Globus pallidus (tissue), 1 donor: ENCODE measurements around the gene CLEC2D.
A peak's percentile ranks its signal among the peaks of the same experiment; 100 is the strongest.
"Not testable (repeated sequence)": the region's sequence is repeated elsewhere in the genome, so short reads cannot be mapped to it uniquely, and the experiment has no call there.

ENCODE experiments used
- DNase-seq: peaks from one replicate; pipeline ENCODE4 v3.0.0-alpha.2; 2015; ENCODE audit warnings: low spot score

CLEC2D gene

DNA sequence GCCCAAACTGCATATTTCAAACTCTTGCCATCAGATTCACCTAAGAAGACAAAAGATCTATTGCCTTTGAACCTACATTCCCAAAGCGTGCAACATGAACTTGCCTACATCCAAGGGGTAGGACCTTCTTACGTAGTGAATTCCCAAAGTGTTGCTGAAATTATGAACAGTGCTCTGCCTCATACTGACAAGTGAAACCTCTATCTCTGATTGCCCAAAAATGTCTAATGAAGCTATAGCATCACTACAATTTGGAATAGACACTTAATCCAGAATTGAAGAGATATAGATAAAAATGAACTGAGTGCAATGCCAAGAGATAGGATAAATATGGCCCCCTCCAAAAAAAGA, 31.1 kb downstream of the CLEC2D start:
- no peak for DNase-seq

DNA sequence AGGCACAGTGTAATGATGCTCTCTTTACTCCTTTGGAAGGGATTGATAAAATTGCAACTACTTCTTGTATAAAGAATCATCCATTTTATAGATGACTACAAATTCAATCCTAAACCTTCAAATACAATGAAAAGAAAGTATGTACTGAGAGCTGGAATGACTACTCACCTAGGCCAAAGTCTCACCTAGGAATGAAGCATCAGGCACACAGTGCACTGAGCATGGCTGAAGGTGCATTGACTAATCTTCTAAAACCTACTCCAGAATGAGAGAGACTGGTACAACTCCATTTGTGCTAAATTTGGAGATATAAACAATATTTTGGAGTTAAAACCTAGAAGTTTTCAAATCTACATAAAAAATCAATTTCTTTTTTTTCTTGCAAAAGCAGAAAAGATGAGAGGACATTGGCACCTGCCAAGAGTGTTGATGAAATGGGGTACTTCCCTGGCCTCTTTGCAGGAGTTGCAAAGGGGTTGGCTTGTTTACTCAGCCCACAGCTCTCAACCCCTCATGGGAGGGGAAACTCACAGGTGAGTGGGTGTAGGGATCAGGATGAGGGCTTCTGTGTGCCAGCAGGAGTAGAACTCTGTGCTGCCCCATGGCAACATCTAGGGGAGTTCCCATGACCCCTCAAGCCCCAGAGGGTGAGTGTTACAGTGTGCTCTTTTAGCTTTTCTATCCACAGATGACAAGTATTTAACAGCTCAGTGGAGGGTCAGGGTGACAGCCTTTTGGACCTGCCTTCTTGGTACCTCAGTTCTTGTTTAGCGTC, 32.1 kb downstream of the CLEC2D start:
- DNase-seq = no peak

DNA sequence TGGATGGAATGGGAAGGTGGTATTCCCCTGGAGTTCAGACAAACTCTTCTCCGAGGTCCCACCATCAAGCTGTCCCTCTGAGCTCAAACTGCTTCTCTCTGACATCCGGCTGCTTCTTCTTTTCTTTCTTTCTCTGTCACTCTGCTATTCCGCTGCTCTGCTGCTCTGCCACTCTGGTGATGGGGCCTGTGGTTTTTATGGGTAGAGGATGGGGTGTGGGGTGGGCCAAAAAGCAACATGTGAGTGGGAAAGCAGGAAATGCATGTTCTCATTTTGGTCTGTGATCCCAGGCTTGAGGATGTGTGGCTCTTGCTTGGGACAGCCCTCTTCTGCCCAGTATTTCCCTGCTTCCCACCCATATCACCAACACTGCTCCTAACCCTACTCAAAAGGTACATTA, 32.7 kb downstream of the CLEC2D start:
- DNase-seq = no peak

DNA sequence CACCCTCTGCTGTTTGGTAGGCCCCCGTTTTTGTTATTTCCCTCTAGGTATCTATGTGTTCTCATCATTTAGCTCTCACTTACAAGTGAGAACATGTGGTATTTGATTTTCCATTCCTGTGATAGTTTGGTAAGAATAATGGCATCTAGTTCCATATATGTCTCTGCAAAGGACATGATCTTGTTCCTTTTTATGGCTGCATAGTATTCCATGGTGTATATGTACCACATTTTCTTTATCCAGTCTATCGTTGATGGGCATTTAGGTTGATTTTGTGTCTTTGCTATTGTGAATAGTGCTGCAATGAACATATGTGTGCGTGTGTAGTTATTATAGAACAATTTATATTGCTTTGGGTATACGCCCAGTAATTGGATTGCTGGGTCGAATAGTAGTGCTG, 35.0 kb downstream of the CLEC2D start:
- DNase-seq = not testable (repeated sequence)

DNA sequence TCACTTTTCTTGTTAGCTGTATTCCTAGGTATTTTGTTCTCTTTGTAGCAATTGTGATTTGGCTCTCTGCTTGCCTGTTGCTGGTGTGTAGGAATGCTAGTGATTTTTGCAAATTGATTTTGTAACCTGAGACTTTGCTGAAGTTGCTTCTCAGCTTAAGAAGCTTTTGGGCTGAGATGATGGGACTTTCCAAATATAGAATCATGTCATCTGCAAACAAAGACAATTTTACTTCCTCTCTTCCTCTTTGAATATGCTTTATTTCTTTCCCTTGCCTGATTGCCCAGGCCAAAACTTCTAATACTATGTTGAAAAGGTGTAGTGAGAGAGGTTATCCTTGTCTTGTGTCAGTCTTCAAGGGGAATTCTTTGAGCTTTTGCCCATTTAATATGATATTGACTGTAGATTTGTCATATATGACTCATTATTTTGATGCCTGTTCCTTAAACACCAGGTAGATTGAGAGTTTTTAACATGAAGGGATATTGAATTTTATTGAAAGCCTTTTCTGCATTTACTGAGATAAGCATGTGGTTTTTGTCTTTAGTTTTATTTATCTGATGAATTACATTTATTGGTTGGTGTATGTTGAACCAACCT, 36.7 kb downstream of the CLEC2D start:
- no peak for DNase-seq

DNA sequence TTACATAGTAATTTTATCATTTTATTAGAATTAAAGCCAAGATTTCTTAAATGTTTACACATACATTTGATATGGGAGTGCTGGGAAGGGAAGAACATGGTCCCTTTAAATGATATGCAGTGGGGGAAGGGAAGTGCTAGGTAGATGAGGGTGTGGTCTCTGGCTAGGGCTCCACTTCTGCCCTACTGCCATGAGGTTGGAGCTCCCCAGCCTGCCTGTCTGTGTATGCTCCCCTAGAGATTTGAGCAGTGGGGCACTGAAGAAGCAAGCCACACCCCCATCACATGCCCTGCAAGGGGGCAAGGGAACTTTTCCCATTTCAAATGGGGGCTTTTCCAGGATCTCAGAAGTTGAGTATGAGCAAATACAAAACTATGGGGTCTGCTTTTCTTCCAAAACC, 37.8 kb downstream of the CLEC2D start:
- DNase-seq = no peak

DNA sequence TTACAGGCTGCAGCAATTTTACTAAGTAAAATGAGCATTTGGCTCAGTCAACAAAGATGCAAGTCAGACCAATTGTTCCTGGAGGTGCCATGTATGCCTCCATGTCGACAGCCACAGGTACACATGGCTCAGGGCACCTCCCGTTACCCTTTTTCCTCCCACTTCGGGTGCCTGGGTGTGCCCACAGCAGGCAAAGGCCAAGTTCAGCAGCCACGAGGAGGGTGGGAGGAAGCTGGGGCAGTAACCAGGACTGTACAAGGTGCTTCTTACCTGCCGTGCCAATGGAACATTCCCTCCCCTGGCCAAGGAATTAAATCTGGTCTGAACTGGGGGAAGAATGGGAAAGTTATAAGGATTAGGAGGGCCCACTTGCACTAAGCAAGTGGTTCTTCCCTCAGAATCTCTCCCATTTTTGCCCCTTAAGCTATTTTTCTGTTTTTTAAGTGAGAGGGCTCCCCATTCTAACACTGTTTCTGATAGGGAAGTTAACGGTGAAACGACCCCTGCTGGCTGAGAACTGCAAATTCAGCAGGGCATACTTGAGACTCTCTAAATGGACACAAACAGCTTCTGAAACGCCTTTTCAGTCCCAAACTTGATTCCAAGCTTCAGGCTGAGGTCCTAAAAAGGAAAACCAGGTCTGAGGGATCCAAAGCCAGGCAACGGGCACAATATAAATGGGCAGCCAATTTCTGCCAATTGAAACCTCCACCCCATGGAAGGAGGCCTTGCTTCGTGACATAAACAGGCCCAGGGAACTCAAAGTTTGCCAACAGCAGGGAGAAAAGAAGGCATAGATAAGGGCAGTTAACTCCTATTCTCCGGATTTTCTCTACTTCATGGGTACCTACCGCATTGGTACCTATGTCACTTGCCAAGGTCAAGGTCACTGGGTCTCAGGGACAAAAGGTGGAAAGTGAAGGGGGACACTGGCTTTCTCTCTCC, 38.6 kb downstream of the CLEC2D start:
- DNase-seq = peak; percentile 16

DNA sequence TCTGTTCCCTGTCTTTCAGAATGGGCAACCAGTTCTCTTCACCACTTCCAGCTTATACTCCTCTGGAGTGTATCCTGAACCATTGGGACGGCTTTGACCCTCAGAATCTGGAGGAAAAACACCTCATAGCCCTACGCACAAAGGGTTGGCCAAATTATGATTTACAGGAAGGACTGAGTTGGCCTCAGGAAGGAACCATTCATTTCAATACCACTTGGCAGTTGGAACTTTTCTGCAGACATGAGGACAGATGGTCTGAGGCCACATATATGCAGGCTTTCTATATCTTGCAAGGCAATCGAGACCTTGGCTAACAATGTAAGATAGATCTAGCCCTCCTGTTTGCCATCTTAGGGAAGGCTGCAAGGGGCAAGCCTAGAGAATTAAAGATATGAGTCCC, 39.3 kb downstream of the CLEC2D start:
- no peak for DNase-seq

DNA sequence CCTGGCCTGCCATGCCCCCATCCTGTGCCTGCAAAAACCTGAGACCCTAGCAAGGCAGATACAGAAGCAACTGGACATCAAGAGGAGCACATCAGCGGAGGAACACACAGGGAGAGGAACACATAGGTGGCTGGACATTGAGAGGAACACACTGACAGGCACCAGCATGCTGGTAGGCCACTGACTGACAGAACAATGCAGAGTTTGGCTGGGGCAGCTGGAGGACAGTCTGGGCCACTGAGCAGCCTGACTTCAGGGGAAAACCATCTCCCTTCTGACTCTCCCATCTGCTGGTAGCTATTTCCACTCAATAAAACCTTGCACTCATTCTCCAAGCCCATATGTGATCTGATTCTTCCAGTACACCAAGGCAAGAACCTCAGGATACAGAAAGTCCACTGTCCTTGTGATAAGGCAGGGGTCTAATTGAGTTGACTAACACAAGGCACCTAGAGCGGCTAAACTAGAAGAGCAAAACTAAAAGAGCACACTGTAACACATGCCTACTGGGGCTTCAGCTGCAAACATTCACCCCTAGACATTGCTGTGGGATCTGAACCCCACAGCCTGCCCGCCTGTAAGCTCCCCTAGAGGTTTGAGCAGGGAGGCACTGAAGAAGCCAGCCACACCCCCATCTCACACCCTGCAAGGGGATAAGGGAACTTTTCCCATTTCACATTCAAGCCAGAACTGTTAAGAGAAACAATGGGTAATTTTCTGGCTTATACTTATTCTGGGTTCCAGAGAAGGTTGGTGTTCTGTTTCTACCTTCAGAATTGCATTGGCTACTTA, 41.3 kb downstream of the CLEC2D start:
- no peak for DNase-seq

DNA sequence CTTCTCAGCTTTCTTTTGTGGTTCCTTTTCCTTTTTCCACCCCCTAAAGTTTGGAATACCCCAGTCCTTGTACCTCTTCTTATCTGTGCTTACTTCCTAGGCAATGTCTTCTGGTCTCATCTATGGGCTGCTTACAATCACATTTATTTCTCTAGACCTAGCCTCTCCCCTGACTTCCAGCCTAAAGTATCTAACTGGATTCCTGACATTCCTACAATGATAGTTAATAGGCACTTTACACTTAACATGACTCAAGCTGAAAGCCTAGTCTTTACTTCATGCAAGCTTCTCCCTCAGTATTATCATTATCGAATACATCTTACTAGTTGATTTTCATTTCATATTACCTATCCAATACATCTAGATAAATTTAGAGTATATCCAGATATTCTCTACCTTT, 42.2 kb downstream of the CLEC2D start:
- DNase-seq = no peak

DNA sequence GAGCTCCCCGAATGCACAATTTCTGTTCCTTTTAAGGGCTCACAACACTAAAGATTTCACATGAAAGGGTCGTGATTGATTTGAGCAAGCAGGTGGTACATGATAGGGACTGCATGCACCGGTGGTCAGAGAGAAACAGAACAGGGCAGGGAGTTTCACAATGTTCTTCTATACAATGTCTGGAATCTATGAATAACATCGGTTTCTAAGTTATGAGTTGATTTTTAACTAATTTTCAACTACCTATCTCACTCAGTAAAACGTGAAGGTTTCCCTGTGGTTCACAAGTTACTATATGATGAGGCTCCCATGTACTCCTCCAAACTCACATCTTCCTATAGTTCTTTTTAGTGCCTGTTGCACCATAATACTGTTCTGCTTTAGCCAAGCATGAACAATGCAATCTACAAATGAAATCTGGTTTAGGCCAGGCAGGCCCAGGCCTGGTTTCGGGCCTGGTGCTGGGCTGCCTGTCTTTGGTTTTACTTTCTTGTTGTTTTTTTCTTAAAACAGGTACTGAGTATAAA, 43.6 kb downstream of the CLEC2D start:
- DNase-seq = not testable (repeated sequence)

DNA sequence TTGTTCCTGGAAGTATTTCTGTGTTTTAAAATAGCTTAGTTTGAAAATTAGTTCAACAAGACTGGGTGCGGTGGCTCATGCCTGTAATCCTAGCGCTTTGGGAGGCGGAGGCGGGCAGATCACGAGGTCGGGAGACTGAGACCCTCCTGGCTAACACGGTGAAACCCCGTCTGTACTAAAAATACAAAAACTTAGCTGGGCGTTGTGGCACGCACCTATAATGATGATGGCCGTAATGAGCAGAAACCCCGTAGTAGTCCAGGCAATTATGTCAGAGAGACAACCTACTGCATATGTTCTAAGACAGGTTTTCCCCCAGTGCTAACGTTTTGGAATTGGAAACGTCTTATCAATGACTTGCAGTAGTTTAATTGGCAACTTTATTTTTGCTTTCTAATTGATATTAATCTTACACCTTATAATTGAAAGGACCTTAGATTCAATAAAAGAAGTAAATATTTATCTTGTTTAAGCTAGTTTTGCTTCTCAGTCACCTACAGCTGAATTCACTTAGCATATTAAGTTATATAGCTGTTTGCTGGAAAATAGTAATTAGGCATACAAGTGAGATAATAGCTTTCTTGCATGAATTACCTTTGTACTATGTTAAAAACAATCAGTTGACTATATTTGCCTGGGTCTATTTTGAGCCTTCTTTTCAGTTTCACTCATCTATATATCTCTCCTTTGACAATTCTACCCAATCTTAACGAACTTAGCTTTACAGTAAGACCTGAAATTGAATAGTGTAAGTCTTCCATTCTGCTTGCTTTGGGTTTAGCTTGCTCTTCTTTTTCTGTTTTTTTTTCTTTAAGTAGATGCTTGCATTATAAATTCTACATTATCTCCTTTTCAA, 47.8 kb downstream of the CLEC2D start:
- no peak for DNase-seq

DNA sequence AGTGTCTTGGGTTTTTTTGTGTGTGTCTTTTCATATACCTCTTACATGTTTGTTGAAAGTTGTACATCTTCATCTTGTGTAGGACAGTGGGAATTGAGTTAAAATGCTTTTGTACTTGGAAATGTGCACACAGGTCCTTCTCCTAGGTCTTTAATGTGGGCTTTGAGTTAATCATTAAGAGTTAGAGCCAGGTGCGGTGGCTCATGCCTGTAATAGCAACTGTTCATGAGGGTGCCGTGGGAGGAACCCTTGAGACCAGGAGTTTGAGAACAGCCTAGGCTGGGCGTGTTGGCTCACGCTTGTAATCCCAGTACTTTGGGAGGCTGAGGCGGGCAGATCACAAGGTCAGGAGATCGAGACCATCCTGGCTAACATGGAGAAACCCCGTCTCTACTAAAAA, 49.5 kb downstream of the CLEC2D start:
- no peak for DNase-seq

DNA sequence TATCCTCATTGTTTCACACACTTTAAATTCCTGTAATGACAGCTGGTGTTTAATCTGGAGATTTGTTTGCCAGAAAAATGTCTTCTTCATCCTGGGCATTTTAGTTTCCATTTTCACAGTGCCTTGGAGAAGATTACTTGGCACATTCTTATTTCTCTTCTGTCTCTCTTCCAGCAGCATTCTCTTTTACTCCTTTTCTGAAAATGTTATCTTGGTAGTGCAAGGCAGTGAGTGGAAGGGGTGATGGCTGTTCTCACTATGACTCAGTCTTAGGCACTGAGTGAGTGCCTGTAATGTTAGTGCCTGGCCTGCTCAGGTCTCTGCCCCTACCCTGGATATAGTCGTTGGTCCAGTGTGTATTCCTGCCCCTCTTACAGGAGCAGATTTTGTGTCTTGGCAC, 50.3 kb downstream of the CLEC2D start:
- no peak for DNase-seq

DNA sequence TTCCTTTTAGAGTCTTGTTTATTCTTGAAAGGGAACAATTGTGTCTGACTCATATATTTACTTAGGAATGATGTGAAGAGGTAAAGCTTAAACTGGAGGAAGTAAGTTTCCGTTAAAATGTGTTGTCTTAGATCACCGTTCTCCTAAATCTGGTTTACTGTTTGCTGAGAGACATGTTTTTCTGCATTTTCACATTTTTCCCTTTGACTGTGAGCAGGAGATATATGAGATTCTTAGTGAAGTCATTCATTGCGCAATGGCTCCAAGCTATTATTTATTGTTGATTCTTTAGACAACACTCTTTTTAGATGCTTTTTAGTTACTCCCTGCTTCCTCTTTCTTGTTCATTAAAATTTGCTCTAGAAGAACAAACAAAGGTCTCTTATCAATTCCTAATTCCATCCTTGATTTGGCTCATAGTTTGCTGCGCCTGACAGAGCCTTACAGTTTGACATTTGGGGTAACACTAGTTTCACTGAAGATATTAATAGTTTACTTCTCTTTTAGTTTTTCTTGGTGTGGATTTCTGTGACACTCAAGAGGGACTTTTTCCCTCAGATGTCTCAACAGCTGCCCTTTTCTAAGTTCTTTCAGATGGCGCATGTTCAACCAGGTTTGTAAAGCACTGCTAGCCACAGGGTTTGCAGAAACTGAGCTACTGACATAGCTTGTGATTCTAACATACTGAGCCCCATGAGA, 52.0 kb downstream of the CLEC2D start:
- peak; percentile 23 for DNase-seq

DNA sequence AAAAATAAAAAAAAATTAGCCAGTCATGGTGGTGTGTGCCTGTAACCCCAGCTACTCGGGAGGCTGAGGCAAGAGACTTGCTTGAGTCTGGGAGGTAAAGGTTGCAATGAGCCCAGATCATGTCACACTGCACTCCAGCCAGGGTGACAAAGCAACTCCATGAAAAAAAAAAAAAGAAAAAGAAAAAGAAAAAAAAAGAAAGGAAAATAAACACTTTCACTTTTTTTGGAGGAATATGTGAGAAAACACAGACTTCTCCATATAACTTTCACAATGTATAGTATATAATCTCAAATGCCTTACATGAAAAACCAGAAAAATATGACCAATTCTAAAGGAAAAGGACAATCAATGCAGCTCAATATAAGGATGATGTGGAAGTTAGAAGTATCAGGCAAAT, 54.5 kb downstream of the CLEC2D start:
- no peak for DNase-seq

DNA sequence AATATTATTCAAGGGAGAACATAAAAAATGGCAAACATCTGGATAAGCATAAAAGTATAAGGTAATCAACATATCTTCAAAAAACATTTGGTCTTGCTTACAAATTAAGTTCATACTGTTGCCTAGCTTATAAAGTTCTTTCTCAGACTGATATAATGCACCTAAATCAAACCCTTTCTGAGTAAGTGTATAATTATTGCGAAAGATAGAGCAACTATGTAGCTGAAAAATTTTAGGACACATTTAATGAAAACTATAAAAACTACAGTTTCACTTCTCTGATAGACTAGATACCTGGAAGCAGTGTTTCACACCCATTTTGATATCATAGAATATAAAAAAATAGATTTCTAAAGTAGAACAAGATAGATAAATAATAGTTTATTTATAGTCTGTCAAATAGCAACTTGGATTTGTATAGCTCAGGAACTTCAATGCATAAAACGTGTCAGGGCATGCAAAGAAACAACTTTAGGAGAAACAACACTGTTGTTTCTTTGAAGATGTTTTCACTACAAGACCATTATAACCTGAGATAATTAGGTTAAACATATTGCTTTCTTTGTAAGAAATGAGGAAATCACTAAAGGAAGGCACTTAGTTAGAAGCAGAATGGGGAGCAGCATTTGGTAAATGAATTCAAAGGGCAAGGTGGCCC, 55.8 kb downstream of the CLEC2D start:
- no peak for DNase-seq

DNA sequence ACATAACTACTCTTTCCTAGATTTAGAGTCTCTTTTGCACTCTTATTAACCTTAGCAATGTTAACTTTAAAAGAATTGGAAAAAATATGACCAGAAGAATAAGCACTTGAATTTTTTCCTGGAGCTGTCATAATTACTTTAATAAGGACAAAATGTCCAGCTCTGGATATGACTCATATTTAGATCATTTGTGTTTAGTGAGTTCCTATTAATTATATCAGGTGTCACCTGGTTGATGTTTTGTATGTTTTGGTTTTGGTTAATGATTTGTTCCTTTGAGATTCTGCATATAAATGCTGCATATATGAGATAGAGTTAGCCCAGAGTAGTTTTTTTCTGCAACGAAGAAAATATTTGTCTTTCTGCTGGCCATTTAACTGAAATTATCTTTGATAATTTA, 58.3 kb downstream of the CLEC2D start:
- DNase-seq = no peak

DNA sequence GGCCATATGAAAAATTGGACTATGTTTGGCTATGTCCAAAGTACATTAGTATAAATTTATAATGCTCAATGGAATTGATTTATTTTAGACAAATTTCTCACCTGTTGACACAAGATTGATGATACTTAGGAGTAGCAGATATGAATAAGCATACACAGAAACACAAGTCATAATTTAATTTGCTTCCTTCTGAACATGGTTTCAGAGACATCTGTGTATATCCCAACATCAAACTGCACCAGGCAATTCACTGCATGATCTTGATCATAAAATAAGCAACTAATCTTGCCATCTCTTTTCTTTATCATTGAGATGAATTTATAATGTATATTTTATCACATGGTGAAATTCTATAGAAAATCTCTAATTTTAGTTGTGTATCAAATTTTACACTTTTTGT, 59.6 kb downstream of the CLEC2D start:
- no peak for DNase-seq

DNA sequence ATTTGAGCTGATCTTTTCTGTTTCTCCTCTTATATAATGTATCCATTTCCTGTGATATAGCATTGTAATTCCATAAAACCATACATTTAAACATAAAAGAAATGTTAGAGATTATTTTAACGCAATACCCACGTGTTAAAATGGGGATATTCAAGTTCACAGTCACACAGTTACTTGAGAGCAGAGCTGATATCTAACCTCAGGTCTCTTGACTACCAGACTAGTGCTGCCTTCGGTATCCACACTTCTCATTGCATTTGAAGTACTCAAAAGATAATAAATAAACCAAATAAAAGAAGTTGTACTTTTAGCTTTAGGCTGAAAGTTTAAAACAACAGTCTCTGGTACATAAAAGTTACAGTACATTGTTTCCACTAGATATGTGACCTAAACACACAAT, 60.5 kb downstream of the CLEC2D start:
- no peak for DNase-seq
